Neural crest cell (in vitro differentiated cells): Measurements from ENCODE around the gene NEURL3. TPM values are rescaled to one million over a fixed set of nuclear protein-coding genes. Genes with fewer than 3 reads are reported as not detected.

Experiments
- DNase-seq: peaks from one replicate; pipeline ENCODE4 v3.0.0; 2021; ENCODE audit warnings: low read depth, mixed read lengths, low spot score
- H3K27ac Mint-ChIP-seq: one replicate; pipeline ENCODE4 v1.8.0; 2021; ENCODE audit warnings: mild to moderate bottlenecking, mixed read lengths; ENCODE audit not compliant: unreplicated experiment
- H3K27me3 Mint-ChIP-seq: 2 replicates; pipeline ENCODE4 v1.8.0; 2021; ENCODE audit warnings: low read depth, mild to moderate bottlenecking, mixed read lengths
- H3K36me3 Mint-ChIP-seq: 2 replicates; pipeline ENCODE4 v1.8.0; 2021; ENCODE audit warnings: low read depth, mild to moderate bottlenecking, mixed read lengths
- H3K4me1 Mint-ChIP-seq: 2 replicates; pipeline ENCODE4 v1.8.0; 2021; ENCODE audit warnings: mixed read lengths
- H3K4me3 Mint-ChIP-seq: one replicate; pipeline ENCODE4 v1.8.0; 2021; ENCODE audit warnings: mild to moderate bottlenecking, mixed read lengths
- H3K9me3 Mint-ChIP-seq: 2 replicates; pipeline ENCODE4 v1.8.0; 2021; ENCODE audit warnings: mixed read lengths
- total RNA-seq: library from RNA; stranded (reverse); gene quantifications from 2 replicates; pipeline ENCODE4 v1.2.1, GENCODE V29; 2021
- TF ChIP-seq, protein P1 (sequence below): fragments of 200-600 bp; sonication (generic); conservative IDR thresholded peaks from 2 replicates; pipeline ENCODE4 v1.5.0; 2021; ENCODE audit warnings: antibody characterized with exemption, mild to moderate bottlenecking

The NEURL3 gene
- total RNA-seq, 1 donor from 2014 or later = 0.21 TPM

DNA sequence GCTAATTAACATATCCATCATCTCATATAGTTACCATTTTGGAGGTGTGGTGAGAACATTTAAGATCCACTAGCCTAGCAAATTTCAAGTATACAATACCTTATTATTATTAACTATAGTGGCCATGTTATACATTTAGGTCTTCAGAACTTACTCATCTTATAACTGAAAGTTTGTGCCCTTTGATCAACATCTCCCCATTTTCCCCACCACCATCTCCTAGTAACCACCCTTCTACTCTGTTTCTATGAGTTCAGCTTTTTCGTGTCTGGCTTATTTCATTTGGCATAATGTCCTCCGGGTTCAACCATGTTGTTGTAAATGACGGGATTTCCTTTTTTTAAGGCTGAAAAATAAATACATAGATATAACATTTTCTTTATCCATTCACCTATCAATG lies 15.9 kb downstream of the NEURL3 start:
- DNase-seq = no peak
- H3K4me1 Mint-ChIP-seq = peaks cover 8% of the 10 kb centered on the region
- H3K4me3 Mint-ChIP-seq = no peak overlapping the region
- H3K9me3 Mint-ChIP-seq = no peaks in the 10 kb centered on the region
- H3K36me3 Mint-ChIP-seq = no peaks in the 10 kb centered on the region
- TF ChIP-seq, protein P1, sequence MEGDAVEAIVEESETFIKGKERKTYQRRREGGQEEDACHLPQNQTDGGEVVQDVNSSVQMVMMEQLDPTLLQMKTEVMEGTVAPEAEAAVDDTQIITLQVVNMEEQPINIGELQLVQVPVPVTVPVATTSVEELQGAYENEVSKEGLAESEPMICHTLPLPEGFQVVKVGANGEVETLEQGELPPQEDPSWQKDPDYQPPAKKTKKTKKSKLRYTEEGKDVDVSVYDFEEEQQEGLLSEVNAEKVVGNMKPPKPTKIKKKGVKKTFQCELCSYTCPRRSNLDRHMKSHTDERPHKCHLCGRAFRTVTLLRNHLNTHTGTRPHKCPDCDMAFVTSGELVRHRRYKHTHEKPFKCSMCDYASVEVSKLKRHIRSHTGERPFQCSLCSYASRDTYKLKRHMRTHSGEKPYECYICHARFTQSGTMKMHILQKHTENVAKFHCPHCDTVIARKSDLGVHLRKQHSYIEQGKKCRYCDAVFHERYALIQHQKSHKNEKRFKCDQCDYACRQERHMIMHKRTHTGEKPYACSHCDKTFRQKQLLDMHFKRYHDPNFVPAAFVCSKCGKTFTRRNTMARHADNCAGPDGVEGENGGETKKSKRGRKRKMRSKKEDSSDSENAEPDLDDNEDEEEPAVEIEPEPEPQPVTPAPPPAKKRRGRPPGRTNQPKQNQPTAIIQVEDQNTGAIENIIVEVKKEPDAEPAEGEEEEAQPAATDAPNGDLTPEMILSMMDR = no peak
- H3K27ac Mint-ChIP-seq = no peak overlapping the region
- H3K27me3 Mint-ChIP-seq = peaks cover 11% of the 10 kb centered on the region

- Mint-ChIP-seq H3K4me1 (peaks cover 8% of the 10 kb centered on the region), H3K27ac (peak overlapping the region; percentile 69), H3K27me3 (peaks cover 3% of the 10 kb centered on the region), H3K36me3 (no peaks in the 10 kb centered on the region), H3K9me3 (peaks cover 3% of the 10 kb centered on the region), H3K4me3 (no peak overlapping the region)
- TF ChIP-seq, protein P1 = no peak
- DNase-seq = no peak
Observed at GRCh38 chr2:96486696-96487095, 18.5 kb downstream of the NEURL3 start.

DNA sequence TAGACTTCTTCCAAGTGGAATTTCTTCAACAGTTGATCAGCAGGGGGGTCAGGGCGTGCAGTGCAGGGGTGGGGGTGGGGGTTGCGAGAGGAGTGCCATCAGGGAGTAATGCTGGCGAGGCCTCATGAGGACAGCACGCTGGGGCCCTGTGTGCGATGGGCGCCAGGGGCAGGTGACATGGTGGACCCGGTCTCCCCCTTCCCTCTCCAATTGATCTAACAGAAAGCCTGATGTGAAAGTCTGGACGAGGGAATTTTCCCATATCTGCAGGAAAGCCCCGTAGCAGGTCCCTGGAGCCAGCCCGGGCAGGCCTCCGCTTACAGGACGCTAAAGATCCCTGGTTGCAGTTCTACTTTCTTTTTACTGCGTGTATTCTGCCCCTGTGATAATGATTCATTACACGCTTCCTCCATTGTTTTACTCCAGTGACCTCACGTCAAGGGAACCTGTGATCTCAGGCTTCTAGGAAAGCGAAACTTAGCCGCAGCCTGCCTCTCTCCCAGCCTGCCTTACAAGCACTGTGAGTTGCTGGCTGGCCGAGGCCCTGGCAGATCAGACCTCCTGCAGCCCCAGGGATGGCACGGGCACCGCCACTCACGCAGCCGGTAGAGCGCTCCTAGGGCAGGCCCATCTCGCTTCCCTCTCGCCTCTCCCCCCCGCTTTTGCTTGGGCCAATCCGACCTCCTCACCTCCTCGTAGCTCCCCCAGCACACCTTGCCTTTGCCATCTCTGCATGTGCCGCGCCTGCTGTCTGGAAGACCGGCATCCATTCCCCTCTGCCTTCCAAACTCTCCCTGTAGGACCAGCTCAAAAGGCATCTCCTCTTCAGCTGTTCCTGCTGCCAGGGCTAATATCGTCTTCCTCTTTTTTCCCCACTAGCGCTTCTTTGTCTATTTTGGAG lies 19.2 kb downstream of the NEURL3 start:
- Mint-ChIP-seq H3K27me3 (peaks cover 3% of the 10 kb centered on the region), H3K4me1 (peaks cover 8% of the 10 kb centered on the region), H3K36me3 (no peaks in the 10 kb centered on the region), H3K9me3 (peaks cover 3% of the 10 kb centered on the region), H3K27ac (peak overlapping the region; percentile 69), H3K4me3 (no peak overlapping the region)
- no peak for DNase-seq
- TF ChIP-seq, protein P1 = no peak

DNA sequence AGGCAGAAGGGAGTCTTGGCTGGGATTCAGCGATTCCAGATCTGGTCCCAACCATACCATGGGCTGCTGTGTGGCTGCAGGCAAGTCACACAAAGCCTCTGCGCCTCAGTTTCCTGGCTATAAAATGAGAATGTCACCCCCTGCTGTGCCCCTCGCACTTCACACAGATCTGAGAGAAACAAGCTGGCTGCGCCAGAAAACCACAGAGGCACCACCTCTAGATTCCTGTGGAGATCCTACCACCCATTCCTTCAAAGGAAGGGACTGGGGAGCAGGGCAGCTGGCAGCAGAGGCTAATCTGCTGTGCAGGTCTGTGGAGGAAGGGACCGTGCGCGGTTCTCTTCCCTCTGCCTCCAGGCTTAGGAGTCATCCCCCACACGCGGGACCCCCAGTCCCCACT lies 19.8 kb downstream of the NEURL3 start:
- peaks cover 8% of the 10 kb centered on the region for H3K4me1 Mint-ChIP-seq
- TF ChIP-seq, protein P1 = no peak
- H3K4me3 Mint-ChIP-seq = no peak overlapping the region
- no peaks in the 10 kb centered on the region for H3K36me3 Mint-ChIP-seq
- H3K27ac Mint-ChIP-seq = no peak overlapping the region
- peaks cover 3% of the 10 kb centered on the region for H3K27me3 Mint-ChIP-seq
- H3K9me3 Mint-ChIP-seq = peaks cover 3% of the 10 kb centered on the region
- no peak for DNase-seq

DNA sequence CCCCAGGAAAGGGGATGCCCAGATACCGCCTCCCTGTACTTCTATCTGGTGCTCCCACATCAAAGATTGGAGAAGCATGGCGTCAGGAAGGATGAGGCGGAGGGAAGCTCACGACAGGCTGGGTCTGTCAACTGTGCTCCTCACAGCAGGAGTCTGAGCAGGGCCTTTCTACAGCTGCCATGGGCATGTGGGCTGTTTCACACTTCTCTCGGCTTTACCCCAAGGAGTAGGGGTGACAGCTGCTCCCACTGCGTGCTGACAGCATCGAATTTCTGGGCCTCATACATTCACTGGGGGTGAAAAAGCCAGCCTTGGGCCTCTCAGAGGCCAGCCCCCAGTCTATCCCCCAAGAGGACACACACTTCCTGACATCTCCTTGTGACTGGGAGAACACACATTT lies 21.1 kb downstream of the NEURL3 start:
- Mint-ChIP-seq H3K4me3 (no peak overlapping the region), H3K27ac (no peak overlapping the region), H3K36me3 (no peaks in the 10 kb centered on the region), H3K27me3 (peaks cover 5% of the 10 kb centered on the region), H3K4me1 (peaks cover 8% of the 10 kb centered on the region), H3K9me3 (peaks cover 3% of the 10 kb centered on the region)
- TF ChIP-seq, protein P1 = no peak
- DNase-seq = no peak
